GM12873 (cell line): ENCODE data around the gene HJV.

ENCODE experiments used
- CTCF ChIP-seq: IDR thresholded peaks from 2 replicates; pipeline ENCODE4 v1.5.1; 2012; ENCODE audit warnings: low read depth, mild to moderate bottlenecking, moderate library complexity, low read length, control low read depth; ENCODE audit not compliant: insufficient read depth; ENCODE audit errors: missing control alignments

Gene HJV

GRCh38 chr1:145983206-145983675 lies 38.3 kb downstream of the HJV start:
- no peak for TF ChIP-seq CTCF

- no peak for TF ChIP-seq CTCF
These were observed 39.4 kb downstream of the HJV start for GRCh38 chr1:145982010-145982723.

- no peak for TF ChIP-seq CTCF
These were observed 41.0 kb downstream of the HJV start for GRCh38 chr1:145980457-145980994.

GRCh38 chr1:145979746-145980456 lies 41.6 kb downstream of the HJV start:
- no peak for TF ChIP-seq CTCF

- TF ChIP-seq CTCF: peak; percentile 52
These were observed 42.4 kb downstream of the HJV start for GRCh38 chr1:145978854-145979745.

- no peak for TF ChIP-seq CTCF
These were observed 43.1 kb downstream of the HJV start for GRCh38 chr1:145978471-145978853.
